Hippocampal formation (tissue), 2 donors: ENCODE data around the gene SLC25A39.

Source experiments
- DNase-seq, 2 donors: peaks; one replicate each; lab custom pipeline; 2025; lab: John Stamatoyannopoulos, UW

The SLC25A39 gene

GRCh38 chr17:44277976-44278375 lies 46.6 kb downstream of the SLC25A39 start:
- no peak for DNase-seq

GRCh38 chr17:44273607-44274006 lies 51.0 kb downstream of the SLC25A39 start:
- DNase-seq: no peak

GRCh38 chr17:44272954-44273353 lies 51.7 kb downstream of the SLC25A39 start:
- DNase-seq: no peak

GRCh38 chr17:44272321-44272951 lies 52.2 kb downstream of the SLC25A39 start:
- no peak for DNase-seq
